HEK293 (cell line): ENCODE results near the gene C19orf47.

Experiments
- HOXA7 ChIP-seq: sonication (generic); formaldehyde crosslinking; IDR thresholded peaks from 2 replicates; pipeline ENCODE4 v1.8.1; 2022; ENCODE audit warnings: missing genetic modification reagents, borderline replicate concordance
- MZF1 ChIP-seq: fragments of 450-650 bp; formaldehyde crosslinking; IDR thresholded peaks from 2 replicates; pipeline ENCODE4 v1.5.1; 2017; ENCODE audit warnings: missing biosample characterization, missing genetic modification characterization, borderline replicate concordance
- SP2 ChIP-seq: fragments of 450-650 bp; formaldehyde crosslinking; IDR thresholded peaks from 2 replicates; pipeline ENCODE4 v1.5.1; 2016; ENCODE audit warnings: missing biosample characterization, missing genetic modification characterization
- ZBTB11 ChIP-seq: fragments of 450-650 bp; formaldehyde crosslinking; conservative IDR thresholded peaks from 2 replicates; pipeline ENCODE4 v1.5.1; 2016; ENCODE audit warnings: low read depth, missing biosample characterization, missing genetic modification characterization
- ZBTB17 ChIP-seq: fragments of 450-650 bp; formaldehyde crosslinking; IDR thresholded peaks from 2 replicates; pipeline ENCODE4 v1.5.1; 2016; ENCODE audit warnings: missing biosample characterization, missing genetic modification characterization
- ZFP41 ChIP-seq: fragments of 450-650 bp; formaldehyde crosslinking; IDR thresholded peaks from 2 replicates; pipeline ENCODE4 v1.5.1; 2016; ENCODE audit warnings: missing biosample characterization, missing genetic modification characterization, borderline replicate concordance
- ZFP69B ChIP-seq: fragments of 450-650 bp; formaldehyde crosslinking; IDR thresholded peaks from 2 replicates; pipeline ENCODE4 v1.5.1; 2016; ENCODE audit warnings: missing biosample characterization, missing genetic modification characterization
- ZNF10 ChIP-seq: fragments of 450-650 bp; formaldehyde crosslinking; IDR thresholded peaks from 2 replicates; pipeline ENCODE4 v1.5.1; 2017; ENCODE audit warnings: missing biosample characterization, missing genetic modification characterization
- ZNF121 ChIP-seq: fragments of 450-650 bp; formaldehyde crosslinking; IDR thresholded peaks from 2 replicates; pipeline ENCODE4 v1.5.1; 2016; ENCODE audit warnings: missing biosample characterization, missing genetic modification characterization
- ZNF132 ChIP-seq: fragments of 450-650 bp; formaldehyde crosslinking; IDR thresholded peaks from 2 replicates; pipeline ENCODE4 v1.5.1; 2017; ENCODE audit warnings: missing biosample characterization, missing genetic modification characterization, borderline replicate concordance
- ZNF175 ChIP-seq: fragments of 450-650 bp; formaldehyde crosslinking; IDR thresholded peaks from 2 replicates; pipeline ENCODE4 v1.5.1; 2016; ENCODE audit warnings: missing biosample characterization, missing genetic modification characterization
- ZNF221 ChIP-seq: fragments of 450-650 bp; formaldehyde crosslinking; IDR thresholded peaks from 2 replicates; pipeline ENCODE4 v1.5.1; 2017; ENCODE audit warnings: missing biosample characterization, missing genetic modification characterization, borderline replicate concordance
- ZNF24 ChIP-seq: fragments of 450-650 bp; formaldehyde crosslinking; IDR thresholded peaks from 2 replicates; pipeline ENCODE4 v1.5.1; 2016; ENCODE audit warnings: missing biosample characterization, missing genetic modification characterization
- ZNF292 ChIP-seq: fragments of 450-650 bp; formaldehyde crosslinking; IDR thresholded peaks from 2 replicates; pipeline ENCODE4 v1.5.1; 2016; ENCODE audit warnings: low read depth, missing biosample characterization, missing genetic modification characterization, borderline replicate concordance
- ZNF423 ChIP-seq: fragments of 450-650 bp; formaldehyde crosslinking; IDR thresholded peaks from 2 replicates; pipeline ENCODE4 v1.5.1; 2016; ENCODE audit warnings: missing biosample characterization, missing genetic modification characterization
- ZNF473 ChIP-seq: fragments of 450-650 bp; formaldehyde crosslinking; IDR thresholded peaks from 2 replicates; pipeline ENCODE4 v1.5.1; 2017; ENCODE audit warnings: missing biosample characterization, missing genetic modification characterization
- ZNF48 ChIP-seq: fragments of 450-650 bp; formaldehyde crosslinking; IDR thresholded peaks from 2 replicates; pipeline ENCODE4 v1.5.1; 2016; ENCODE audit warnings: missing biosample characterization, missing genetic modification characterization
- ZNF521 ChIP-seq: fragments of 450-650 bp; formaldehyde crosslinking; IDR thresholded peaks from 2 replicates; pipeline ENCODE4 v1.5.1; 2017; ENCODE audit warnings: missing biosample characterization, mild to moderate bottlenecking, missing genetic modification characterization
- ZNF558 ChIP-seq: fragments of 450-650 bp; formaldehyde crosslinking; IDR thresholded peaks from 2 replicates; pipeline ENCODE4 v1.5.1; 2016; ENCODE audit warnings: missing biosample characterization, missing genetic modification characterization
- ZNF596 ChIP-seq: fragments of 450-650 bp; IDR thresholded peaks from 2 replicates; pipeline ENCODE4 v1.5.0; 2018; ENCODE audit warnings: missing biosample characterization, mild to moderate bottlenecking, missing genetic modification characterization, moderate library complexity
- ZNF600 ChIP-seq: fragments of 450-650 bp; formaldehyde crosslinking; IDR thresholded peaks from 2 replicates; pipeline ENCODE4 v1.5.1; 2016; ENCODE audit warnings: missing biosample characterization, missing genetic modification characterization
- ZNF610 ChIP-seq: fragments of 450-650 bp; formaldehyde crosslinking; IDR thresholded peaks from 2 replicates; pipeline ENCODE4 v1.5.1; 2016; ENCODE audit warnings: missing biosample characterization, missing genetic modification characterization, borderline replicate concordance
- ZNF623 ChIP-seq: fragments of 450-650 bp; formaldehyde crosslinking; IDR thresholded peaks from 2 replicates; pipeline ENCODE4 v1.5.1; 2016; ENCODE audit warnings: missing biosample characterization, missing genetic modification characterization
- ZNF654 ChIP-seq: fragments of 450-650 bp; formaldehyde crosslinking; IDR thresholded peaks from 2 replicates; pipeline ENCODE4 v1.5.1; 2016; ENCODE audit warnings: low read depth, missing biosample characterization, missing genetic modification characterization
- ZNF658 ChIP-seq: fragments of 450-650 bp; formaldehyde crosslinking; IDR thresholded peaks from 2 replicates; pipeline ENCODE4; 2016; ENCODE audit warnings: missing biosample characterization, missing genetic modification characterization
- ZNF660 ChIP-seq: fragments of 450-650 bp; IDR thresholded peaks from 2 replicates; pipeline ENCODE4 v1.5.1; 2018; ENCODE audit warnings: missing biosample characterization, mild to moderate bottlenecking, missing genetic modification characterization
- ZNF677 ChIP-seq: fragments of 450-650 bp; IDR thresholded peaks from 2 replicates; pipeline ENCODE4 v1.5.0; 2018; ENCODE audit warnings: missing biosample characterization, mild to moderate bottlenecking, missing genetic modification characterization, moderate library complexity
- ZNF768 ChIP-seq: fragments of 450-650 bp; formaldehyde crosslinking; IDR thresholded peaks from 2 replicates; pipeline ENCODE4 v1.5.1; 2018; ENCODE audit warnings: missing biosample characterization, mild to moderate bottlenecking, missing genetic modification characterization
- ZNF777 ChIP-seq: fragments of 450-650 bp; formaldehyde crosslinking; IDR thresholded peaks from 2 replicates; pipeline ENCODE4 v1.5.1; 2017; ENCODE audit warnings: missing biosample characterization, missing genetic modification characterization, borderline replicate concordance
- ZNF785 ChIP-seq: fragments of 450-650 bp; formaldehyde crosslinking; IDR thresholded peaks from 2 replicates; pipeline ENCODE4 v1.5.1; 2016; ENCODE audit warnings: missing biosample characterization, missing genetic modification characterization
- ZNF830 ChIP-seq: fragments of 450-650 bp; IDR thresholded peaks from 2 replicates; pipeline ENCODE4 v1.5.0; 2018; ENCODE audit warnings: missing biosample characterization, missing genetic modification characterization, low read depth, mild to moderate bottlenecking, moderate library complexity
- ZNF837 ChIP-seq: fragments of 450-650 bp; formaldehyde crosslinking; IDR thresholded peaks from 2 replicates; pipeline ENCODE4 v1.5.1; 2016; ENCODE audit warnings: missing biosample characterization, missing genetic modification characterization
- TF ChIP-seq, protein P1 (sequence below): fragments of 450-650 bp; formaldehyde crosslinking; IDR thresholded peaks from 2 replicates; pipeline ENCODE4 v1.5.1; 2016; ENCODE audit warnings: missing biosample characterization, missing genetic modification characterization
- TF ChIP-seq, protein P2 (sequence below): fragments of 450-650 bp; formaldehyde crosslinking; IDR thresholded peaks from 2 replicates; pipeline ENCODE4 v1.5.1; 2016; ENCODE audit warnings: missing biosample characterization, missing genetic modification characterization

Gene C19orf47

DNA sequence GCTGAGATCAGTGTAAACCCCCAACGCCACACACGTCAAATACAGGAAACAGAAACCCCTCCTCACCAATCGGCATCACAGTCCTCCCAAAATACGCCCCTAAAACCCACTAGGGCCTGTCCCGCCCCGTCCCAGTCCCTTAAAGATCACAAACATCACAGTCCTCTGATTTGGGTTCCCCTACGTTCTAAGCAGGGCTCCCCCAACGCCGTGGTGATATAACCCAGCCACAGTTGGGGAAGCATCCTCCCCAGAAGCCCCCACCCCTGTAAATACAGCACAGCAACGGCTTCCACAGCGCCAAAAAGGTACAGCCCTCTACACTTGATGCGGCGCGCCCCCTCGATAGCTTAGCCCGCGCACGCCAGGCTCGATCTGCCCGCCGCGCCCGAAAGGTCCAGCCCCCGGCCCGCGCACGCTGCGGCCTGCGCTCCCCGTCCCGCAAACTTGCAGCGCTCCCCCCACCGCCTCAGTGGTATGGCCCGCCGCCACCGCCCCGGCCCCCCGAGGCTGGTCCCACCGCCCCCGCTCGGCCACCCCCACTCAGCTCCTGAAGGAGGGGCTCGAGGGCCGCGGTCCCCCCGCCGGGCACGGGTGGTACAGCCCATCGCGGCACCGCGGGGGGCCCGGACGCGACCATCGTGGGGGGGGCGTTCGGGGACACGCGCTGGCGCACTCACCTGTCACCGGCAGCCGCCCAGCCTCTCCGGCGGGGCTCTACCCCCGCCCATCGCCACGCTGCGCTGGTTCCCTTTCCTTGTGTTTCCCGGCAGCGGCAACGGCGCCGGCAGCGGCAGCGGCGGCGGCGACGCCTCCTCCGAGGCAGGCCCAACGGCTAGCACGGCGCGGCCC lies 63.5 kb downstream of the C19orf47 start, which contains the start of gene AKT2 (continued):
- no peak; the same call in 1 of the 2 replicates for TF ChIP-seq ZNF596
- TF ChIP-seq ZFP69B (tag by site-specific recombination) = peak; percentile 85
- peak; percentile 35; the same call in 1 of the 2 replicates for TF ChIP-seq ZNF221 (tag by site-specific recombination)
- TF ChIP-seq ZNF660 (tag by site-specific recombination) = peak; percentile 97
- TF ChIP-seq ZNF658 (tag by site-specific recombination) = no peak
- TF ChIP-seq ZNF292 (tag by site-specific recombination) = no peak
- 0 out of 2 replicates have a peak, but pooled peaks have one; percentile 50 for TF ChIP-seq ZNF423 (tag by site-specific recombination)
- TF ChIP-seq ZNF132 = no peak
- TF ChIP-seq ZNF837 (tag by site-specific recombination) = no peak
- no peak for TF ChIP-seq ZNF830 (tag by site-specific recombination)
- TF ChIP-seq, protein P1, sequence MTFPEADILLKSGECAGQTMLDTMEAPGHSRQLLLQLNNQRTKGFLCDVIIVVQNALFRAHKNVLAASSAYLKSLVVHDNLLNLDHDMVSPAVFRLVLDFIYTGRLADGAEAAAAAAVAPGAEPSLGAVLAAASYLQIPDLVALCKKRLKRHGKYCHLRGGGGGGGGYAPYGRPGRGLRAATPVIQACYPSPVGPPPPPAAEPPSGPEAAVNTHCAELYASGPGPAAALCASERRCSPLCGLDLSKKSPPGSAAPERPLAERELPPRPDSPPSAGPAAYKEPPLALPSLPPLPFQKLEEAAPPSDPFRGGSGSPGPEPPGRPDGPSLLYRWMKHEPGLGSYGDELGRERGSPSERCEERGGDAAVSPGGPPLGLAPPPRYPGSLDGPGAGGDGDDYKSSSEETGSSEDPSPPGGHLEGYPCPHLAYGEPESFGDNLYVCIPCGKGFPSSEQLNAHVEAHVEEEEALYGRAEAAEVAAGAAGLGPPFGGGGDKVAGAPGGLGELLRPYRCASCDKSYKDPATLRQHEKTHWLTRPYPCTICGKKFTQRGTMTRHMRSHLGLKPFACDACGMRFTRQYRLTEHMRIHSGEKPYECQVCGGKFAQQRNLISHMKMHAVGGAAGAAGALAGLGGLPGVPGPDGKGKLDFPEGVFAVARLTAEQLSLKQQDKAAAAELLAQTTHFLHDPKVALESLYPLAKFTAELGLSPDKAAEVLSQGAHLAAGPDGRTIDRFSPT (tag by site-specific recombination) = peak; percentile 67; the same call in 1 of the 2 replicates
- no peak for TF ChIP-seq ZNF558 (tag by site-specific recombination)
- no peak for TF ChIP-seq ZNF175
- no peak for TF ChIP-seq ZNF654 (tag by site-specific recombination)
- TF ChIP-seq ZNF610 (tag by site-specific recombination) = no peak
- TF ChIP-seq ZBTB17 (tag by site-specific recombination) = 0 out of 2 replicates have a peak, but pooled peaks have one; percentile 41
- peak; percentile 8; the same call in 1 of the 2 replicates for TF ChIP-seq ZNF623
- peak; percentile 87 for TF ChIP-seq SP2 (tag by site-specific recombination)
- no peak for TF ChIP-seq ZFP41
- no peak for TF ChIP-seq ZNF48 (tag by site-specific recombination)
- peak; percentile 88; the same call in 1 of the 2 replicates for TF ChIP-seq ZNF785 (tag by site-specific recombination)
- 0 out of 2 replicates have a peak, but pooled peaks have one; percentile 3 for TF ChIP-seq ZNF600 (tag by site-specific recombination)
- no peak for TF ChIP-seq MZF1 (tag by site-specific recombination)
- TF ChIP-seq ZNF10 (tag by site-specific recombination) = peak; percentile 9; the same call in 1 of the 2 replicates
- no peak for TF ChIP-seq ZNF521 (tag by site-specific recombination)
- TF ChIP-seq HOXA7 (CRISPR knock-in tag) = no peak
- peak; percentile 43; the same call in 1 of the 2 replicates for TF ChIP-seq ZNF24
- peak; percentile 34; the same call in 1 of the 2 replicates for TF ChIP-seq ZNF677 (tag by site-specific recombination)
- TF ChIP-seq ZBTB11 (tag by site-specific recombination) = peak; percentile 46
- TF ChIP-seq, protein P2, sequence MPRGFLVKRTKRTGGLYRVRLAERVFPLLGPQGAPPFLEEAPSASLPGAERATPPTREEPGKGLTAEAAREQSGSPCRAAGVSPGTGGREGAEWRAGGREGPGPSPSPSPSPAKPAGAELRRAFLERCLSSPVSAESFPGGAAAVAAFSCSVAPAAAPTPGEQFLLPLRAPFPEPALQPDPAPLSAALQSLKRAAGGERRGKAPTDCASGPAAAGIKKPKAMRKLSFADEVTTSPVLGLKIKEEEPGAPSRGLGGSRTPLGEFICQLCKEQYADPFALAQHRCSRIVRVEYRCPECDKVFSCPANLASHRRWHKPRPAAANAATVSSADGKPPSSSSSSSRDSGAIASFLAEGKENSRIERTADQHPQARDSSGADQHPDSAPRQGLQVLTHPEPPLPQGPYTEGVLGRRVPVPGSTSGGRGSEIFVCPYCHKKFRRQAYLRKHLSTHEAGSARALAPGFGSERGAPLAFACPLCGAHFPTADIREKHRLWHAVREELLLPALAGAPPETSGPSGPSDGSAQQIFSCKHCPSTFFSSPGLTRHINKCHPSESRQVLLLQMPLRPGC = 0 out of 2 replicates have a peak, but pooled peaks have one; percentile 25
- TF ChIP-seq ZNF121 (tag by site-specific recombination) = peak; percentile 11; the same call in 1 of the 2 replicates
- 0 out of 2 replicates have a peak, but pooled peaks have one; percentile 14 for TF ChIP-seq ZNF777
- no peak for TF ChIP-seq ZNF473 (tag by site-specific recombination)
- TF ChIP-seq ZNF768 (tag by site-specific recombination) = no peak
